ENCODE results near the gene RFT1. TPM values are rescaled to one million over a fixed set of nuclear protein-coding genes. Genes with fewer than 3 reads are reported as not detected.

Gene RFT1
- total RNA-seq, 4 donors from 2014 or later = 12.0 to 18.6 (median 14.6) TPM

DNA sequence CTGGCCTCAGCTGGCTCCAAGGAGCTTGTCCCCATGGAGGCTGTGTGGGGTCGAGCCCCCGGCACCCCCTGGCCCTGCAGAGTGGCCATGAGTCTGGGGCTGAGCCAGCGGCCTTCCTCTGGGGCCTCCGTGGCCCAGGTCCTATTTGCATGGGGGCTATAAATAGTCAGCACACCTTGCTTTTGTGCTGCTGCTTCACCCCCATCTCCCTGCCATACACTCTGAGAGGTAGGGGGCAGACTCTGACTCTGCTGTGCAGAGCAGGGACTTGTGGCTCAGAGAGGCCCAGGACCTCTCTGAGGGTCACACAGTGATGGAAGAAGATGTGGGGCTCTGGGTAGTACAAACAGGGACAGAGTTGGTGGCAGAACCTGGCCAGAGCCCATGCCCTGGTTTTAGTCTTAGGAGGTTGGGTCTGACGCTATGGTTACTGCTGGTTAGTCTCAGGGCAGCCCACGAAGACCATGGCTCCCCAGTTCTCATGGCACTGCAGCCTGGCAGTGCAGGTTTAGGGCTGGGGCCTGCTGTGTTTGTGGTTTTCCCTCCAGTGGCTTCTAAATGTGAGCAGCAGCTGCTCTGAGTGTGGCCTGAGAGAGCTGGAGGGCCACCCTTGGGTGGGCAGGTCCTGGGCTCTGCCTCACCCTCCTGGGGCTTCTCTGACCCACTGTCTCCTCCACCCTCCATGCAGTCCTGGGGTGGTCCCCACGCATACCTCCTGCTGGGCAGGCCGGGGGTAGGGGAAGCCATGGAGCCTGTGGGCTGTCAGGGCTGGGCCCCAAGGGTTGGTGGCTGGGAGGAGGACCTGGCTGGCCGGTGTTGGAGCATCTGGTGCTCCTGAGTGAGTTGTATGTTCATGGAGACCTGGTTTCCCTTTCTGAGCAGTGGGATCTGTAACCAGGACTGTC is 44.4 kb upstream of the RFT1 start:
- TF ChIP-seq POLR2A (IDR thresholded peaks at IDR 0.05) (no peak), EP300 (IDR thresholded peaks at IDR 0.05) (no peak), CTCF (IDR thresholded peaks at IDR 0.05) (no peak)
- Histone ChIP-seq H3K27ac (no peak overlapping the region), H3K4me1 (peaks cover 0 to 57% (median 28%) of the 10 kb centered on the region in 4 donors), H3K9me3 (no peaks in the 10 kb centered on the region), H3K27me3 (no peaks in the 10 kb centered on the region), H3K4me3 (no peak overlapping the region), H3K36me3 (peaks cover 0 to 51% (median 6%) of the 10 kb centered on the region in 3 donors)
- WGBS, 2 donors = 67 to 69% methylated on average over 6 to 8 of the region's 9 CpGs
- no peak for DNase-seq (ENCODE audit: low spot score in 2 of 2)

- Histone ChIP-seq H3K9me3 (no peaks in the 10 kb centered on the region), H3K27ac (no peak overlapping the region), H3K27me3 (no peaks in the 10 kb centered on the region), H3K4me1 (peaks cover 0 to 68% (median 36%) of the 10 kb centered on the region in 4 donors), H3K36me3 (peaks cover 0 to 37% (median 0%) of the 10 kb centered on the region in 3 donors), H3K4me3 (no peak overlapping the region)
- 85 to 88% methylated on average over 4 to 5 of the region's 5 CpGs for WGBS, 2 donors
- DNase-seq (ENCODE audit: low spot score in 2 of 2) = no peak
- no peak for TF ChIP-seq EP300 (IDR thresholded peaks at IDR 0.05)
- TF ChIP-seq CTCF (IDR thresholded peaks at IDR 0.05) = no peak
- no peak for TF ChIP-seq POLR2A (IDR thresholded peaks at IDR 0.05)
Observed at GRCh38 chr3:53173107-53173506, 42.9 kb upstream of the RFT1 start.

- DNase-seq (ENCODE audit: low spot score in 2 of 2) = no peak
- no peak overlapping the region for H3K4me3 ChIP-seq
- peaks cover 0 to 34% (median 0%) of the 10 kb centered on the region in 3 donors for H3K36me3 ChIP-seq
- peaks cover 0 to 73% (median 48%) of the 10 kb centered on the region in 4 donors for H3K4me1 ChIP-seq
- H3K9me3 ChIP-seq = no peaks in the 10 kb centered on the region
- WGBS, 2 donors = 61 to 71% methylated on average over 7 of the region's 7 CpGs
- H3K27ac ChIP-seq = peak overlapping the region in 2 of 4 donors; percentile 66 to 78
- no peak for TF ChIP-seq CTCF (IDR thresholded peaks at IDR 0.05)
- no peaks in the 10 kb centered on the region for H3K27me3 ChIP-seq
Observed at GRCh38 chr3:53171827-53172505, 41.7 kb upstream of the RFT1 start.

- Histone ChIP-seq H3K27ac (peak overlapping the region in 3 of 4 donors; percentile 6 to 78 (median 66)), H3K9me3 (no peaks in the 10 kb centered on the region), H3K4me1 (peaks cover 0 to 77% (median 54%) of the 10 kb centered on the region in 4 donors), H3K36me3 (peaks cover 0 to 33% (median 0%) of the 10 kb centered on the region in 3 donors), H3K4me3 (no peak overlapping the region), H3K27me3 (no peaks in the 10 kb centered on the region)
- 39 to 87% methylated on average over 3 to 6 of the region's 7 CpGs for WGBS, 2 donors
- no peak for TF ChIP-seq CTCF (IDR thresholded peaks at IDR 0.05)
- TF ChIP-seq EP300 (IDR thresholded peaks at IDR 0.05) = no peak
- no peak for TF ChIP-seq POLR2A (IDR thresholded peaks at IDR 0.05)
- DNase-seq (ENCODE audit: low spot score in 2 of 2) = no peak
Observed at GRCh38 chr3:53171064-53171418, 40.8 kb upstream of the RFT1 start.
